Esophagus squamous epithelium (tissue), 5 donors: ENCODE results near the gene USP51. TPM values are rescaled to one million over a fixed set of nuclear protein-coding genes. Genes with fewer than 3 reads are reported as not detected.
"Not testable (repeated sequence)": the region's sequence is repeated elsewhere in the genome, so short reads cannot be mapped to it uniquely, and the experiment has no call there.

Experiments
- DNase-seq: peaks from one replicate; lab custom pipeline; 2025; lab: John Stamatoyannopoulos, UW
- H3K27ac ChIP-seq, 4 donors: fragments of 200-600 bp; sonication (generic); one replicate each; pipeline ENCODE4 v1.5.1; 2016 to 2019; ENCODE audit warnings: mild to moderate bottlenecking in 1 of 4
- H3K27me3 ChIP-seq, 4 donors: fragments of 200-600 bp; sonication (generic); 1 replicate in 3 of 4; 2 replicates in 1 of 4; pipeline versions ENCODE4 v1.5.1 to v1.6.0; 2017 to 2021; ENCODE audit warnings: antibody characterized with exemption in 1 of 4
- H3K36me3 ChIP-seq, 3 donors: fragments of 200-600 bp; sonication (generic); one replicate each; pipeline ENCODE4 v1.5.1; 2016 to 2019
- H3K4me1 ChIP-seq, 3 donors: fragments of 200-600 bp; sonication (generic); one replicate each; pipeline ENCODE4 v1.5.1; 2017 to 2019
- H3K4me3 ChIP-seq, 4 donors: fragments of 200-600 bp; sonication (generic); 1 replicate in 3 of 4; 2 replicates in 1 of 4; pipeline ENCODE4 v1.5.1; 2016 to 2019; ENCODE audit warnings: mild to moderate bottlenecking in 2 of 4, moderate library complexity in 1 of 4
- H3K9me3 ChIP-seq, 3 donors: fragments of 200-600 bp; sonication (generic); one replicate each; pipeline ENCODE4 v1.5.1; 2016 to 2019
- POLR2A ChIP-seq, 4 donors: fragments of 450-650 bp; IDR thresholded peaks; one replicate each; pipeline ENCODE4 v1.6.1; 2017; ENCODE audit warnings: antibody characterized with exemption in 4 of 4, mild to moderate bottlenecking in 4 of 4, moderate library complexity in 3 of 4
- WGBS, 2 donors: methylation state at CpG; one replicate each; pipeline ENCODE4 v1.1.5; 2018; 5-methylcytosine and 5-hydroxymethylcytosine counted together
- intact Hi-C: fragments of 100-400 bp; cut with DNase I; formaldehyde crosslinking; loops from one replicate; pipeline ENCODE4 v1.15.0; 2022
- total RNA-seq, 4 donors: library from RNA; depleted of rRNA; stranded (reverse); fragments of >200 nt; gene quantifications; one replicate each; pipeline ENCODE4 v1.1.0, GENCODE V29; 2016
- TF ChIP-seq, protein P1 (sequence below), 6 experiments: fragments of 450-650 bp in 4 of 6; fragments of 200-600 bp in 2 of 6; sonication (generic) in 2 of 6; IDR thresholded peaks; one replicate each; pipeline ENCODE4 v1.5.1; 2016 to 2019; ENCODE audit warnings: antibody characterized with exemption in 6 of 6, mild to moderate bottlenecking in 4 of 6, moderate library complexity in 4 of 6
- donor health status: DM: yes; HTN: yes; CAD: no.

USP51 gene
- total RNA-seq: under 1 TPM in 3 of 4 donors, not detected in 1; 0.13 to 0.95 (median 0.59) TPM

DNA sequence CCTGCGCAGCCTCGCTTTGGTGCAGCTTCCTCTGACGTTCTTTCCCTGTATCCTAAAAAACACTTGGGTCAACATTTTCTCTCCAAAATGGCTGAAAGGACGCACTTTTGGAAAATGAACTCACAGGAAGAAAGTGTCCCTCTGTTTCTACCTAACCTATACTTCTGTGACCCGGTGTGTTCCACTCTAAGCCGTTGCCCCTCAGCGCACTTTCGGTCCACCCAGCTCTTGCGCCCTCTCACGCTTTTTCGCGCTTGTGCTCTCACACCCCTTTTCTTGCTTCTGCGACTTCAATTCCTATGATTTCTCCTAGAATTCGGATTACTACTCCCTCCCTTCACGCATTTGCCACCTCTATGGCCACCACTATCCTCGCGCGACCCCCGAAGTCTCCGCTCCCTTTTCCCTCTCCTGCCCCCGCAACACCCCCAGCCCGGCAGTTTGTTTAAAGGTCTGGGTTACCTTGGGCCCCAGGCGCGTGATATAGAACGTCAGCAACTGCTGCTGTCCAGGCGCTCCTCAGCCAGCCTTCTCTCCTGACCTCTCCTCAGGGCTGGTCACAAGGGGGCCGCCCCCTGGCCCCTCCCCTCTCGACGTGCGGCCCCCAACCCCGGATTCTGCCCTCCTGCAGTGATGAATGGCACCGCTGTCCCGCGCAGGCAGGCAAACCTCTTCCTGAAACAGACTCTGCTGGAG is at the start of gene USP51:
Gene USP51 (minus strand): TSS at position 535 of the 696 bp plus-strand sequence. CDS start 909 bp downstream, outside the sequence.
- intact Hi-C loops: no loop called here
- WGBS, 2 donors: 1 to 34% methylated on average over 23 to 27 of the region's 34 CpGs

DNA sequence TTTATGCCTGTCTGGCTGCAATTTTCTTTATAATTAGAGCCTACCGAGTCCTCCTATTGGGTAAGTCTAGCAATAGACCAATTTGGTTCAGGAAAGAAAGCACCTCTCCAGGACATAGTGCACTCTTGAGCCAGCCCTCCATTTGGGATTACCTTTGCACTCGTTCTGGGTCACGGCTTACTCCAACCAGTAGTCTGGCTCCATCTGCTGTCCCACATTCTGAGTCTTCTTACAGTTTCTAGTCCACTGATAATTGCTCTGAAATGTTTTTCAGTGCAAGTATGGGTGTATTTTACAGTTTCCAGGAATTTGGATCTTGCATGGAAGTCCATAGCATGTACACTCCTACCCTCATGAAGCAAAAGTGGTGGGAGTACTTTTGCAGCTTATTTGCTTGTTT is 34.8 kb upstream of the USP51 start:
- DNase-seq: no peak
- TF ChIP-seq POLR2A (IDR thresholded peaks at IDR 0.05): no peak
- TF ChIP-seq, protein P1, sequence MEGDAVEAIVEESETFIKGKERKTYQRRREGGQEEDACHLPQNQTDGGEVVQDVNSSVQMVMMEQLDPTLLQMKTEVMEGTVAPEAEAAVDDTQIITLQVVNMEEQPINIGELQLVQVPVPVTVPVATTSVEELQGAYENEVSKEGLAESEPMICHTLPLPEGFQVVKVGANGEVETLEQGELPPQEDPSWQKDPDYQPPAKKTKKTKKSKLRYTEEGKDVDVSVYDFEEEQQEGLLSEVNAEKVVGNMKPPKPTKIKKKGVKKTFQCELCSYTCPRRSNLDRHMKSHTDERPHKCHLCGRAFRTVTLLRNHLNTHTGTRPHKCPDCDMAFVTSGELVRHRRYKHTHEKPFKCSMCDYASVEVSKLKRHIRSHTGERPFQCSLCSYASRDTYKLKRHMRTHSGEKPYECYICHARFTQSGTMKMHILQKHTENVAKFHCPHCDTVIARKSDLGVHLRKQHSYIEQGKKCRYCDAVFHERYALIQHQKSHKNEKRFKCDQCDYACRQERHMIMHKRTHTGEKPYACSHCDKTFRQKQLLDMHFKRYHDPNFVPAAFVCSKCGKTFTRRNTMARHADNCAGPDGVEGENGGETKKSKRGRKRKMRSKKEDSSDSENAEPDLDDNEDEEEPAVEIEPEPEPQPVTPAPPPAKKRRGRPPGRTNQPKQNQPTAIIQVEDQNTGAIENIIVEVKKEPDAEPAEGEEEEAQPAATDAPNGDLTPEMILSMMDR (IDR thresholded peaks at IDR 0.05): no peak
- intact Hi-C loops: no loop called here
- H3K36me3 ChIP-seq: no peaks in the 10 kb centered on the region
- H3K9me3 ChIP-seq: no peaks in the 10 kb centered on the region
- H3K27me3 ChIP-seq: no peaks in the 10 kb centered on the region
- 71 to 100% methylated on average over 1 to 3 of the region's 3 CpGs for WGBS, 2 donors
- no peak overlapping the region for H3K4me3 ChIP-seq
- no peak overlapping the region for H3K27ac ChIP-seq
- H3K4me1 ChIP-seq: no peaks in the 10 kb centered on the region

More for the DNA sequence above, at the start of gene USP51:
- no peaks in the 10 kb centered on the region for H3K9me3 ChIP-seq
- no peaks in the 10 kb centered on the region for H3K36me3 ChIP-seq
- peak within 1 kb of the TSS; percentile 80 to 94 (median 91) for H3K27ac ChIP-seq
- no peak for DNase-seq
- H3K4me1 ChIP-seq: peaks cover 0 to 20% (median 0%) of the 10 kb centered on the region in 3 donors
- no peak for TF ChIP-seq POLR2A (IDR thresholded peaks at IDR 0.05)
- TF ChIP-seq, protein P1 (IDR thresholded peaks at IDR 0.05): no peak
- peak within 1 kb of the TSS; percentile 51 to 76 (median 66) for H3K4me3 ChIP-seq
- no peaks in the 10 kb centered on the region for H3K27me3 ChIP-seq

DNA sequence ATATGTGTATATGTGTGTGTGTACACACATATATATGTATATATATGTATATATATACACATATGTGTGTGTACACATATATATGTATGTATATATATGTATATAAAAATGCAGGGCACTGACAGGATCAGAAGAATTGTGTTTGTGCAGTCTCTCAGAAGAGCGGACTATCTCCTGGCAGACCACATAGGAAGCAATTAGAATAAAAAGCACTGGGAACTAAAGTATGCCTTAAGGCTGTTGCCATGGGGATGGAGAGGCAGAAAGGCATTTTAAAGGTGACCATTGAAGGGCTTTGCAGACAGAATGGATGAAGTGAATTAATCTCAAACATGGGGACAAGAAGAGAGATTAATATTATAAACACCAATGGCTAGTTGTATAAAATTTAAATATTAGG is 33.7 kb upstream of the USP51 start:
- TF ChIP-seq POLR2A (IDR thresholded peaks at IDR 0.05): no peak
- TF ChIP-seq, protein P1 (IDR thresholded peaks at IDR 0.05): no peak
- no peaks in the 10 kb centered on the region for H3K9me3 ChIP-seq
- DNase-seq: no peak
- no peaks in the 10 kb centered on the region for H3K4me1 ChIP-seq
- WGBS, 2 donors: 36 to 70% methylated on average over 1 of the region's 1 CpG
- intact Hi-C loops: no loop called here
- H3K4me3 ChIP-seq: no peak overlapping the region
- H3K27ac ChIP-seq: no peak overlapping the region
- no peaks in the 10 kb centered on the region for H3K27me3 ChIP-seq
- H3K36me3 ChIP-seq: no peaks in the 10 kb centered on the region

DNA sequence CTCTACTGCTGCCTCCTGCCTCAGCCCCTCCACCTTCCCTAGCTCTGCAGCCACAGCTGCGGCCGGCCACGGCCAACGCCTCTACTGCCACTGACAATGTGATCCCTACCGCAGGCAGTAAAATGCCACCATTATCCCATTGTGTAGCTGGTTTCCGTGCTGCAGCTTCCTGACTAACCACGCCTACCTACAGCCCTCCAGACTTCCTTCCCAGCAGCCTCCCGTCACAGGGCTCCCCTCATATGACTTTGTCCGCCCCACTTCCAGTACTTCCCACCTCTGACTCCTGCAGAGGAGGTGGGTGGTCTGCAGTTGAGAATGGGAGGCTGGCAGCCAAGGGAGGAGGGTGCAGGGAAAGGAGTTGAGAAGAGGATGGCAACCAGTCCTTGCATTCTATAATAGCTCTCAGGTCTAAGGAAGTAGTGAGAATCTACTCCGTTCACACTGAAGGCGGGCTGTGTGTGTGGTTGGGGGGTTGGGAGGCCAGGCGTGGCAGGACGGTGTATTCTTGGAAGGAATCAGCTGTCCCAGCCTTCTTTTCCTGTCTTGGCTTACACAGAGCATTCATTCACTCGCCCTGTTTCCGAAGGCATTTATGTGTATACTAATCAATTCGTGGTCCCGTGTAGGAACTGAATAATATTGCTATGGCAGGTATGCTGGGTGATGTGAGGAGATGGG is 33.1 kb upstream of the USP51 start:
- Histone ChIP-seq H3K4me3 (no peak overlapping the region), H3K9me3 (no peaks in the 10 kb centered on the region), H3K27me3 (no peaks in the 10 kb centered on the region), H3K4me1 (no peaks in the 10 kb centered on the region), H3K36me3 (no peaks in the 10 kb centered on the region), H3K27ac (peak overlapping the region in 1 of 4 donors; percentile 25)
- intact Hi-C loops: no loop called here
- TF ChIP-seq POLR2A (IDR thresholded peaks at IDR 0.05): no peak
- TF ChIP-seq, protein P1 (IDR thresholded peaks at IDR 0.05): no peak
- 65 to 67% methylated on average over 12 to 13 of the region's 17 CpGs for WGBS, 2 donors
- no peak for DNase-seq

DNA sequence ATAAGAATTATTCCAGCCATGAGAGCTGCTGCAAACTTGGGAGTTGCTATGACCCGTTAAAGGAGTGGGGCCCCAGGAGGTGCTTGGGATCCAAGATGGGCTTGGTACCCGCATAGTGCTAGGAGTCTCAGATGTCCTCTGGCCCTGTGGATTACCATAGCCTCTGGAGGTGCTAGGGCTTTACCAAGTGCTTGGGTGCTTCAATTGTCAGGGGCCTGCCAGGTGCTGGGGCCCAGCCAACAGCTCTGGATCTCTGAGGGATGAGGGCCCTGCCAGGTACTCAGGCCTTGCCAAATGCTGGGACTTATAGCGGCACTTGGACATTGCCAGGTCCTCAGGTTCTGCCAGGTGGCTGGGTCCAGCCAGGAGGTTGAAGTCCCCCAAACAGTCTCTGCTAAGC is 32.0 kb upstream of the USP51 start:
- intact Hi-C loops: no loop called here
- Histone ChIP-seq H3K4me3 (no peak overlapping the region), H3K27ac (no peak overlapping the region), H3K27me3 (no peaks in the 10 kb centered on the region), H3K9me3 (no peaks in the 10 kb centered on the region), H3K36me3 (no peaks in the 10 kb centered on the region), H3K4me1 (no peaks in the 10 kb centered on the region)
- WGBS, 2 donors: no CpG with 5 or more reads among the region's 3 CpGs
- TF ChIP-seq, protein P1 (IDR thresholded peaks at IDR 0.05): no peak
- no peak for TF ChIP-seq POLR2A (IDR thresholded peaks at IDR 0.05)
- no peak for DNase-seq

DNA sequence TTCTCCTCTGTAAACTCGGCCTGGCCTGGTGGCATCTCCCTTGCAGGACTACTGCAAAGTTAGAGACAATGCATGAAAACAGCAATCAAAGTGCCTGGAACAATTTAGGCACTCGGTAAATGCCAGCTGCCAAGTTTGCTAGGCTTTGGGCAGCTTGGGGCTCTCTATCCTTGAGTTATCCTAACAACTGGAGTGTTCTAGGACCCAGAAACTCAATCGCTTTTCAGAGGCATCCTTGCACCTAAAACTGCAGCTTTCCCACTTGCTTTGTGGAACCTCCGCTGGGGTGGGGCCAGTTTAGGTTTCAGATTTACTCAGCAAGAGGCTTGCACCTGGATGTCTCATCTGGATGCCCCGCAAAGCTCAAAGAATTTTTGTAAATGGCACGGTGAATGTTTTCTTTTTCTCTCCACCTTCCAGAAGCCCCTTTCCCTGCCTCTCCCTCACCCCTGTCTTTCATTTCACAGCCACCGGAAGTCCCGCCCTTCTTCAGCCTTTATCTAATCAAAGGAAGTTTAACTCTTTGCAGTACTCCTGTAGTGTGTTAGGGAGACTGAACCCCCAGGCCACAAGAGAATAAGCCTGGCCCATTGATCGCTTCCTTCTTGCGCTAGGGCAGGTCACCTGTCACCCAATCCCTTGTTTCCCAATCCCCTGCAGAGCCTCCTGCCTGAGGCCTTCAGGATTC is 27.3 kb upstream of the USP51 start:
- H3K9me3 ChIP-seq, H3K27ac ChIP-seq, intact Hi-C loops, H3K36me3 ChIP-seq, H3K4me3 ChIP-seq, DNase-seq, H3K27me3 ChIP-seq, H3K4me1 ChIP-seq: not testable (repeated sequence)
- no CpG with 5 or more reads among the region's 10 CpGs for WGBS, 2 donors

DNA sequence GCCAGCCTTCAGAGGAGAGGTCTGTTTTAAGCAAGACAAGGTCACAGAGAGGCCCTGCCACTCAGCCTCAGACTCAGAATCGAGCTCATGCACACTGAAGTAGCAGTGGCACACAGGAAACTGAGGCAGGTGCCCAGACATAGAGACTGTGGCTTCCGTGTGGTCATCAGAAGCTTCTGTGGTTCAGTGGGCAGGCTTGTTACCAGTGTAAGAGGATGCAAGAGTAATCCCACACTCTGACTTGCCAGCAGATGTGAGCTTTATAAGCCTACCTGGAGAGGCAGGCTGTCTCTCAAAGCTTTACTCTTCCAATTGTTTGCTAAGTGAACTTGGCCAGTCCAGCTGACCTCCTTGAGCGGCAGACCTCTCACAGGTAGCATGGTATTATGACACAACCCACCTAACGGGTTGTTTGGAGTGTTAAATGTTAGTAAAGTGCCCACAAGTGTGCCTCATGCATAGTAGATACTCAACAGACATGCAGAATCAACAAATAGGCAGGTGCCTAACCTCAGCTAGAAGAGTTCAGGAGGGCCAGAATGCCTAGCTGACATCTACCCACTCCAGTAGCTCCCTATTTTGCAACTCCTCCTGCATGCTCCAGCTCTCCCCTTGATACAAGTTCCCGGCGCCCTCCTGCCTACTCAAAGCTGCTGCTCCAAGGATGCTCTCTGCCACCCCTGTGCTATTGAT is 23.5 kb upstream of the USP51 start:
- H3K27me3 ChIP-seq, H3K9me3 ChIP-seq, H3K4me3 ChIP-seq, intact Hi-C loops, H3K27ac ChIP-seq, H3K4me1 ChIP-seq, H3K36me3 ChIP-seq, DNase-seq: not testable (repeated sequence)
- WGBS, 2 donors: no CpG with 5 or more reads among the region's 6 CpGs
